ENCODE measurements around the gene RPH3AL. TPM values are rescaled to one million over a fixed set of nuclear protein-coding genes. Genes with fewer than 3 reads are reported as not detected.
A peak's percentile ranks its signal among the peaks of the same experiment; 100 is the strongest.

The RPH3AL gene
- total and polyA plus RNA-seq, 2 donors from 2014 or later, result 18.1 to 55.9 TPM

GRCh38 chr17:179066-179432 is 173.6 kb downstream of the RPH3AL start:
- Histone ChIP-seq H3K27ac (ENCODE audit: low read depth in 2 of 2, low read length in 2 of 2) (no peak overlapping the region), H3K9me3 (ENCODE audit: control insufficient read depth in 2 of 3, insufficient read depth in 1 of 3, low read length in 3 of 3) (no peaks in the 10 kb centered on the region), H3K27me3 (ENCODE audit: control insufficient read depth, insufficient read depth, low read length) (no peaks in the 10 kb centered on the region), H3K4me1 (ENCODE audit: control insufficient read depth in 2 of 3, insufficient read depth in 2 of 3, low read depth in 1 of 3, low read length in 3 of 3) (peaks cover 0 to 3% (median 2%) of the 10 kb centered on the region in 3 donors), H3K4me3 (ENCODE audit: low read length in 3 of 3) (no peak overlapping the region), H3K36me3 (ENCODE audit: control insufficient read depth in 2 of 3, insufficient read depth in 3 of 3, low read length in 3 of 3) (no peaks in the 10 kb centered on the region), H3K9ac (ENCODE audit: low read length in 3 of 3) (no peak overlapping the region)
- DNase-seq (peak in 1 of 5 donors; percentile 68), FAIRE-seq (no peak)
- no peak for TF ChIP-seq CTCF (IDR thresholded peaks at IDR 0.05; ENCODE audit: borderline replicate concordance, extremely low read depth, insufficient read depth)
- intact Hi-C loops (cut with DNase I), result no loop called here

GRCh38 chr17:178292-179065 is 174.1 kb downstream of the RPH3AL start:
- Histone ChIP-seq H3K9me3 (ENCODE audit: control insufficient read depth in 2 of 3, insufficient read depth in 1 of 3, low read length in 3 of 3) (no peaks in the 10 kb centered on the region), H3K4me3 (ENCODE audit: low read length in 3 of 3) (no peak overlapping the region), H3K4me1 (ENCODE audit: control insufficient read depth in 2 of 3, insufficient read depth in 2 of 3, low read depth in 1 of 3, low read length in 3 of 3) (peaks cover 0 to 3% (median 2%) of the 10 kb centered on the region in 3 donors), H3K27me3 (ENCODE audit: control insufficient read depth, insufficient read depth, low read length) (no peaks in the 10 kb centered on the region), H3K9ac (ENCODE audit: low read length in 3 of 3) (no peak overlapping the region), H3K27ac (ENCODE audit: low read depth in 2 of 2, low read length in 2 of 2) (no peak overlapping the region), H3K36me3 (ENCODE audit: control insufficient read depth in 2 of 3, insufficient read depth in 3 of 3, low read length in 3 of 3) (no peaks in the 10 kb centered on the region)
- no peak for FAIRE-seq
- no peak for TF ChIP-seq CTCF (IDR thresholded peaks at IDR 0.05; ENCODE audit: borderline replicate concordance, extremely low read depth, insufficient read depth)
- DNase-seq, result peak in 1 of 5 donors; percentile 54
- intact Hi-C loops (cut with DNase I), result no loop called here

- H3K9me3 ChIP-seq (ENCODE audit: control insufficient read depth in 2 of 3, insufficient read depth in 1 of 3, low read length in 3 of 3), result no peaks in the 10 kb centered on the region
- TF ChIP-seq CTCF (IDR thresholded peaks at IDR 0.05; ENCODE audit: borderline replicate concordance, extremely low read depth, insufficient read depth), result no peak
- intact Hi-C loops (cut with DNase I), result no loop called here
- no peaks in the 10 kb centered on the region for H3K36me3 ChIP-seq (ENCODE audit: control insufficient read depth in 2 of 3, insufficient read depth in 3 of 3, low read length in 3 of 3)
- H3K4me3 ChIP-seq (ENCODE audit: low read length in 3 of 3), result no peak overlapping the region
- no peak overlapping the region for H3K27ac ChIP-seq (ENCODE audit: low read depth in 2 of 2, low read length in 2 of 2)
- FAIRE-seq (no peak), DNase-seq (no peak)
- no peaks in the 10 kb centered on the region for H3K27me3 ChIP-seq (ENCODE audit: control insufficient read depth, insufficient read depth, low read length)
- H3K4me1 ChIP-seq (ENCODE audit: control insufficient read depth in 2 of 3, insufficient read depth in 2 of 3, low read depth in 1 of 3, low read length in 3 of 3), result peaks cover 0 to 3% (median 2%) of the 10 kb centered on the region in 3 donors
- H3K9ac ChIP-seq (ENCODE audit: low read length in 3 of 3), result no peak overlapping the region
These were observed 174.8 kb downstream of the RPH3AL start for GRCh38 chr17:177762-178161.
